Bronchial epithelial cell (primary cell): ENCODE data around the gene LUZP2. TPM values are rescaled to one million over a fixed set of nuclear protein-coding genes. Genes with fewer than 3 reads are reported as not detected.

Experiments
- DNase-seq: peaks from one replicate; pipeline ENCODE4 v3.0.0-alpha.2; 2010; ENCODE audit warnings: low read depth
- FAIRE-seq: peaks from 2 replicates; lab custom pipeline; 2011; peaks lifted over from hg19 to GRCh38; lab: Jason Lieb, UNC
- H3K27me3 ChIP-seq: 2 replicates; pipeline ENCODE4 v1.5.1; 2011; ENCODE audit warnings: low read length; ENCODE audit not compliant: control insufficient read depth, insufficient read depth
- H3K36me3 ChIP-seq: 2 replicates; pipeline ENCODE4 v1.5.1; 2011; ENCODE audit warnings: low read length; ENCODE audit not compliant: control insufficient read depth, insufficient read depth
- H3K4me3 ChIP-seq: 2 replicates; pipeline ENCODE4 v1.5.1; 2011; ENCODE audit warnings: mild to moderate bottlenecking, low read depth, low read length, control low read depth
- total RNA-seq: library from RNA; depleted of rRNA; stranded (reverse); fragments of >200 nt; gene quantifications from 2 replicates; pipeline ENCODE4 v1.2.1, GENCODE V29; 2014
- TF ChIP-seq, protein P1 (sequence below): IDR thresholded peaks from 2 replicates; pipeline ENCODE4 v1.5.1; 2011; ENCODE audit warnings: mild to moderate bottlenecking, moderate library complexity, low read length, control low read depth, inconsistent platforms; ENCODE audit not compliant: insufficient read depth, severe bottlenecking

The LUZP2 gene
- total RNA-seq, 1 donor from 2014 or later: not detected

DNA sequence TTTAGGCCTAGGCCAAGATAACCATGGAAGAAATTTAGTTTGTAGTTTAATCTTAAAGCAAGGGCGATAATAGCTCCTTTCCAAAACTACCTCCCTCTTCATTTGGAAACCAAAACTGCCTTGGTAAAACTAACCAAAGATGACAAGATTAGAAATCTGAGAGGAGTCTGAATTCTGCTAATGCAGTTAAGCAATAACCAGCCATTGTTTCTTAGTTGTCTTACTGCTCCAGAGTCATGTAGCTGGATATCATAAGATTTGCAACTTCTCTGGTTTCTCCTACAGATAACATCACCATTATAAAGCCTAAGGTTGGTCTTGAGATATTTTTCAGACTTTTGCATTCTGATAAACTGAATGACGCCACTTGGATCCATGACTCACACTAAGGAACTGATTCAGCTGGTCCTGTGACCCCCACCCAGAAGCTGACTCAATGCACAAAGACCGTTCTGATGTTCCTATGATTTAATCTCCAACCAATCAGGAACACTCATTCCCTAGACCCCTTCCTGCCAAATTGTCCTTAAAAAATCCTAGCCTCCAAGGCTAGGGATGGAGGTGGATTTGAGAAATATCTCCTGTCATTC lies 200.8 kb downstream of the LUZP2 start:
- Histone ChIP-seq H3K27me3 (no peaks in the 10 kb centered on the region), H3K36me3 (no peaks in the 10 kb centered on the region), H3K4me3 (no peak overlapping the region)
- TF ChIP-seq, protein P1, sequence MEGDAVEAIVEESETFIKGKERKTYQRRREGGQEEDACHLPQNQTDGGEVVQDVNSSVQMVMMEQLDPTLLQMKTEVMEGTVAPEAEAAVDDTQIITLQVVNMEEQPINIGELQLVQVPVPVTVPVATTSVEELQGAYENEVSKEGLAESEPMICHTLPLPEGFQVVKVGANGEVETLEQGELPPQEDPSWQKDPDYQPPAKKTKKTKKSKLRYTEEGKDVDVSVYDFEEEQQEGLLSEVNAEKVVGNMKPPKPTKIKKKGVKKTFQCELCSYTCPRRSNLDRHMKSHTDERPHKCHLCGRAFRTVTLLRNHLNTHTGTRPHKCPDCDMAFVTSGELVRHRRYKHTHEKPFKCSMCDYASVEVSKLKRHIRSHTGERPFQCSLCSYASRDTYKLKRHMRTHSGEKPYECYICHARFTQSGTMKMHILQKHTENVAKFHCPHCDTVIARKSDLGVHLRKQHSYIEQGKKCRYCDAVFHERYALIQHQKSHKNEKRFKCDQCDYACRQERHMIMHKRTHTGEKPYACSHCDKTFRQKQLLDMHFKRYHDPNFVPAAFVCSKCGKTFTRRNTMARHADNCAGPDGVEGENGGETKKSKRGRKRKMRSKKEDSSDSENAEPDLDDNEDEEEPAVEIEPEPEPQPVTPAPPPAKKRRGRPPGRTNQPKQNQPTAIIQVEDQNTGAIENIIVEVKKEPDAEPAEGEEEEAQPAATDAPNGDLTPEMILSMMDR: no peak
- DNase-seq (peak; percentile 83), FAIRE-seq (no peak)

DNA sequence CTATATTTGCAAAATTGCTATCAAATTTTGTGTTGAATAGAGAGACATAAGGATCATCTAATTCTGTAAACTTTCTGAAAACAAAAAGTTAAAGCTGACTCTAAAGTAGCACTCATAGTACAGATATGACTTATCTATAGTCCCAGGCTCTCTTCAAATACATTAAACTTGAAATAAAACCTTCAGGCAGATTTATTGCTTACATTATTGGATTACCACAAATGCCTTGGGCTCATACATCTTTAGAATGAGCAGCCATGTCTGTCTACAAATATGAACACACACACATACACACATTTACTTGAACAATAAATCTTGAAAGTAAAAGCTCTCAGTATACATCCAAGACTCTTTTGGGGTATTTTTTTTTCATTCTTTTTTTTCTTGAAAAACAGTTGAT lies 207.9 kb downstream of the LUZP2 start:
- TF ChIP-seq, protein P1: no peak
- DNase-seq: no peak
- H3K36me3 ChIP-seq: no peaks in the 10 kb centered on the region
- FAIRE-seq: no peak
- no peaks in the 10 kb centered on the region for H3K27me3 ChIP-seq
- H3K4me3 ChIP-seq: no peak overlapping the region

DNA sequence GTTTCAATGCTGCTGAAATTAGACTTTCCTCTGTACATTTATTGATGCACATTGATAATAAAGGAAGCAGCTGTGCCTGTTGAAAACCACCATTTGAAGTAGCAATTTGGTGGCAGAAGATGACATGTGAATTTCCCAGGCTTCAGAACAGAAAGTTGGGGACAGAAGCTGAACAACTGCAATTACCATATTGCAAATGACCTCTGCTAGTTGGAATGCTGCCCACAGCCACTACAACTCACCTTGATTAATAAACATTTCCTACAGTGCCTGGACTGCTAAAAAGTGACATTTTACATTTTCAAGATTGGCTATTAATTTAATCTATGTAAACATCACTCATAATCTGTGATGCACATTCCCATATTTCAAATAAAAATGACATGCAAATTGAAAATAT lies 208.6 kb downstream of the LUZP2 start:
- FAIRE-seq (no peak), DNase-seq (no peak)
- Histone ChIP-seq H3K27me3 (no peaks in the 10 kb centered on the region), H3K4me3 (no peak overlapping the region), H3K36me3 (no peaks in the 10 kb centered on the region)
- TF ChIP-seq, protein P1: no peak

DNA sequence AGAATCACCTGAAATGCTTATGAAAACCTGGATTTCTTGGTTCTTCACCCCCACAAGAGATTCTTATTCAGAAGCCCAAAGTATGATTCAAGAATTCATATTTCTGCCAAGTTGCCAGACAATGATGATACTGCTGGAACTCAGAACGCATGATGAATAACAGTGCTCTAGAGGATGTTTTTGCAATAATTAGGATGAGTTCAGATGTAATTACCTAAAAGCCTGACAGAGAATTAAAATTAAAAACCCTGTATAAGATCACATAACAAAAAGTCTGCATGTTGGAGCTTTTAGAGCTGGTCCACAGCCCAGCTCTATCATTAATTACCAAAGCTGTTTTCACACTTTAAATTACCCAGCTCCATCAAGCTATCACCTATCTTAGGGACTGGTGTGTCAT lies 211.8 kb downstream of the LUZP2 start:
- no peak for DNase-seq
- no peaks in the 10 kb centered on the region for H3K36me3 ChIP-seq
- TF ChIP-seq, protein P1: no peak
- H3K27me3 ChIP-seq: no peaks in the 10 kb centered on the region
- H3K4me3 ChIP-seq: no peak overlapping the region
- no peak for FAIRE-seq

DNA sequence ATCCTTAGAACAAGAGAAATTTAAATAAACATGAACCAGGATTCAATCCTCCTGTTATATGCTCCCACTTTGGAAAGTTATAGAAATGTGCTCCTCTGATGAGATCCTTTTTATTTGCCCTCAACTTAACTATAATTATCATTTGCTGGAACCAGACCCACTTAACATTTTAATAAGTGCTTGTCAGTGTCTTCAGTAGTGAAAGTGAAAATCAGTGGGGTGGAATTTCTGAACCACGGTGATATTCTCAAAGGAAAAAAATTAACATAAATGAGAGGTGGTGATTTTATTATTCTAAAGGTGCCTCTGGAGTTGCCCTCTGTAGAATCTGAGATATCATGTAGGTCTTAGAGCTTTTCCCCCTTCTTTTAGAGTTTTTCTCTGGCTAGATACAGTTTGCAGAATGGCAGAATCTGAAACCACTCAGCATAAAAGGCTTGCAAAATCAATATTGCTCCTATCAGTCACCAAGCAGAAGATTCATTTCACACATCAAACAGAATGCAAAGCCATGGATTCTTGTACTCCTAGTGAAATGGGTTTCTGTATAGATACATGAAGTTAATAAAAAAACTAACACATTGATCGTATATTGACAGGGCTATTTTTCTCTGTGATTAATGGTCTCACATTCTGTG lies 213.2 kb downstream of the LUZP2 start:
- no peak overlapping the region for H3K4me3 ChIP-seq
- H3K36me3 ChIP-seq: no peaks in the 10 kb centered on the region
- TF ChIP-seq, protein P1: no peak
- DNase-seq (no peak), FAIRE-seq (no peak)
- no peaks in the 10 kb centered on the region for H3K27me3 ChIP-seq
